ENCODE data around the gene RNPS1. TPM values are rescaled to one million over a fixed set of nuclear protein-coding genes. Genes with fewer than 3 reads are reported as not detected.

Gene RNPS1
- total and polyA plus RNA-seq, 4 donors: 92.0 to 144 (median 112) TPM

DNA sequence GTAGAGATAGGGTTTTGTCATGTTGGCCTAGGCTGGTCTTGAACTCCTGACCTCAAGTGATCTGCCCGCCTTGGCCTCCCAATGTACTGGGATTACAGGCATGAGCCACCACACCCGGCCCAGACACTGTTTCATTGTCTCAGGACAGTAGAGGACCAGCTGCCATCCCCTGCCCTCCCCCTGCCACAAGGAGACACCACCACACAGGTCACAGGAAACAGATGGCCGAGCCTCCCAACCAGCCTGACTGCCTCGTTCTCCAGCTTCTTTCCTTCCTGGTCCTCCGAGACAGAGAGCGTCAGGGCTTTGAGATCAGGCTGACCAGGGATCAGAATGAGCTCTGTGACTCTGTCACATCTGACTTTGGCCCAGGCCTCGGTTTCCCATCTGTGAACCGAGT is 20.8 kb upstream of the RNPS1 start:
- H3K4me3 ChIP-seq: no peak overlapping the region
- DNase-seq (no peak), ATAC-seq (ENCODE audit: insufficient read depth, low FRiP score) (no peak)
- H3K27ac ChIP-seq (ENCODE audit: low read depth in 1 of 2, low read length in 1 of 2): no peak overlapping the region
- no peaks in the 10 kb centered on the region for H3K9me3 ChIP-seq (ENCODE audit: control insufficient read depth in 4 of 4, insufficient read depth in 3 of 4, low read length in 3 of 4)
- H3K36me3 ChIP-seq (ENCODE audit: control insufficient read depth in 4 of 4, insufficient read depth in 4 of 4, low read length in 4 of 4): peaks cover 0 to 65% (median 0%) of the 10 kb centered on the region in 4 donors
- TF ChIP-seq, protein P1, sequence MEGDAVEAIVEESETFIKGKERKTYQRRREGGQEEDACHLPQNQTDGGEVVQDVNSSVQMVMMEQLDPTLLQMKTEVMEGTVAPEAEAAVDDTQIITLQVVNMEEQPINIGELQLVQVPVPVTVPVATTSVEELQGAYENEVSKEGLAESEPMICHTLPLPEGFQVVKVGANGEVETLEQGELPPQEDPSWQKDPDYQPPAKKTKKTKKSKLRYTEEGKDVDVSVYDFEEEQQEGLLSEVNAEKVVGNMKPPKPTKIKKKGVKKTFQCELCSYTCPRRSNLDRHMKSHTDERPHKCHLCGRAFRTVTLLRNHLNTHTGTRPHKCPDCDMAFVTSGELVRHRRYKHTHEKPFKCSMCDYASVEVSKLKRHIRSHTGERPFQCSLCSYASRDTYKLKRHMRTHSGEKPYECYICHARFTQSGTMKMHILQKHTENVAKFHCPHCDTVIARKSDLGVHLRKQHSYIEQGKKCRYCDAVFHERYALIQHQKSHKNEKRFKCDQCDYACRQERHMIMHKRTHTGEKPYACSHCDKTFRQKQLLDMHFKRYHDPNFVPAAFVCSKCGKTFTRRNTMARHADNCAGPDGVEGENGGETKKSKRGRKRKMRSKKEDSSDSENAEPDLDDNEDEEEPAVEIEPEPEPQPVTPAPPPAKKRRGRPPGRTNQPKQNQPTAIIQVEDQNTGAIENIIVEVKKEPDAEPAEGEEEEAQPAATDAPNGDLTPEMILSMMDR (IDR thresholded peaks at IDR 0.05; ENCODE audit: control extremely low read depth, extremely low read depth): no peak
- no peaks in the 10 kb centered on the region for H3K4me1 ChIP-seq (ENCODE audit: control insufficient read depth in 5 of 5, insufficient read depth in 5 of 5, low read length in 5 of 5)
- H3K27me3 ChIP-seq (ENCODE audit: control insufficient read depth in 3 of 3, insufficient read depth in 3 of 3, low read length in 2 of 3): no peaks in the 10 kb centered on the region
- 44 to 63% methylated on average over 8 of the region's 8 CpGs for WGBS, 2 donors
- no peak overlapping the region for H3K9ac ChIP-seq (ENCODE audit: insufficient read depth in 1 of 2, low read length in 2 of 2)

DNA sequence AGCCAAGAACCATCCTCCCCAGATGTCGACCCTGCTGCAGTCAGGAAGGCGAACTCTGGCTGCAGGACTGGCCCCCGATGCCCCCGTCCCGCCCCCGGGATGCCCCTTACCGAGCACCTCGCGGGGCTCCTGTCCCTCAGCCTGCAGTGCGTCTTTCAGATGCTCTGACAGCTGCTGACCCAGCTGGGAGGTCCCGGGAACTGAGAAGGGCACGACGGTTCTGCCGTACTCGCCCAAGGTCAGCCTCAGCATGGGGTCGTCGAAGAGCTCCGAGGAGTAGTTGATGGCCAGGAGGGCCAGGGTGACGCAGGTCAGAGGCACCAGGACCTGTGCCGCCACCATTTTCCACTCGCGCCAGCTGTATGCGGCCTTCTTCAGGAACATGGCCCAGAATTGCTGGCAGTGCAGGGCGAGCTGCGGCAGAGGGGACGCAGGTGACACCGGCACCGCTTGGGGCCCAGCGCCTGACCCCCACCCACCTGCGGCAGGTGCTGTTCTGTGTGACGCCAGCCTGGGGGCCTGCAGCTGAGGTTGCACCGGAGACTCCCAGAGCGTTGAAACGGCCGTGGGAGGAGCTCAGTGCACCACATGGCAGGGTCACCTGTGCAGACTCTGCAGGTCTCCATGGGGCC is 20.1 kb upstream of the RNPS1 start:
- Histone ChIP-seq H3K4me1 (ENCODE audit: control insufficient read depth in 5 of 5, insufficient read depth in 5 of 5, low read length in 5 of 5) (no peaks in the 10 kb centered on the region), H3K27ac (ENCODE audit: low read depth in 1 of 2, low read length in 1 of 2) (no peak overlapping the region), H3K9ac (ENCODE audit: insufficient read depth in 1 of 2, low read length in 2 of 2) (no peak overlapping the region), H3K27me3 (ENCODE audit: control insufficient read depth in 3 of 3, insufficient read depth in 3 of 3, low read length in 2 of 3) (no peaks in the 10 kb centered on the region), H3K36me3 (ENCODE audit: control insufficient read depth in 4 of 4, insufficient read depth in 4 of 4, low read length in 4 of 4) (peaks cover 0 to 69% (median 0%) of the 10 kb centered on the region in 4 donors), H3K9me3 (ENCODE audit: control insufficient read depth in 4 of 4, insufficient read depth in 3 of 4, low read length in 3 of 4) (no peaks in the 10 kb centered on the region), H3K4me3 (no peak overlapping the region)
- DNase-seq (no peak), ATAC-seq (ENCODE audit: insufficient read depth, low FRiP score) (no peak)
- 88 to 93% methylated on average over 35 of the region's 35 CpGs for WGBS, 2 donors
- TF ChIP-seq, protein P1 (IDR thresholded peaks at IDR 0.05; ENCODE audit: control extremely low read depth, extremely low read depth): no peak

DNA sequence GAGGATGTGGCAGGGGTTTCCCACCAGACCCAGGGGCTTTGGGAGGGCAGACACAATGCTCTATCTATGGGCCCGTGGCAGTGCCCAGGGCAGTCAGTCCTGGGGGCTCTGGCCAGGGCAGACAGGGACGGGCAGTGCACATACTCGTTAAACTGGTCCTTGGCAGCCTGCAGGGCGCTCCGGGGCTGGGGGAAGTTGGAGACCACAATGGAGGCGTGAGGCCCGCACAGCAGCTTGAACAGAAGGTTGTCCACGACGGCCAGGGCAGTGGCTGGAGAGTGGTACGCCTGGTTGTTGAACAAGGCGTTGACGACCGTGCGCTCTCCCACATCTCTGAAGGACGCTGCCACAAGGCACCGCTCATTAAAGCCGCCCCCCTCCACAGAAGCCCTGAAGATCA is 18.6 kb upstream of the RNPS1 start:
- H3K4me3 ChIP-seq: no peak overlapping the region
- no peaks in the 10 kb centered on the region for H3K9me3 ChIP-seq (ENCODE audit: control insufficient read depth in 4 of 4, insufficient read depth in 3 of 4, low read length in 3 of 4)
- no peak overlapping the region for H3K9ac ChIP-seq (ENCODE audit: insufficient read depth in 1 of 2, low read length in 2 of 2)
- WGBS, 2 donors: 86 to 93% methylated on average over 17 of the region's 17 CpGs
- no peak for DNase-seq
- TF ChIP-seq, protein P1 (IDR thresholded peaks at IDR 0.05; ENCODE audit: control extremely low read depth, extremely low read depth): no peak
- no peak overlapping the region for H3K27ac ChIP-seq (ENCODE audit: low read depth in 1 of 2, low read length in 1 of 2)
- peaks cover 0 to 65% (median 0%) of the 10 kb centered on the region in 4 donors for H3K36me3 ChIP-seq (ENCODE audit: control insufficient read depth in 4 of 4, insufficient read depth in 4 of 4, low read length in 4 of 4)
- H3K27me3 ChIP-seq (ENCODE audit: control insufficient read depth in 3 of 3, insufficient read depth in 3 of 3, low read length in 2 of 3): no peaks in the 10 kb centered on the region
- ATAC-seq (ENCODE audit: insufficient read depth, low FRiP score): no peak
- no peaks in the 10 kb centered on the region for H3K4me1 ChIP-seq (ENCODE audit: control insufficient read depth in 5 of 5, insufficient read depth in 5 of 5, low read length in 5 of 5)

DNA sequence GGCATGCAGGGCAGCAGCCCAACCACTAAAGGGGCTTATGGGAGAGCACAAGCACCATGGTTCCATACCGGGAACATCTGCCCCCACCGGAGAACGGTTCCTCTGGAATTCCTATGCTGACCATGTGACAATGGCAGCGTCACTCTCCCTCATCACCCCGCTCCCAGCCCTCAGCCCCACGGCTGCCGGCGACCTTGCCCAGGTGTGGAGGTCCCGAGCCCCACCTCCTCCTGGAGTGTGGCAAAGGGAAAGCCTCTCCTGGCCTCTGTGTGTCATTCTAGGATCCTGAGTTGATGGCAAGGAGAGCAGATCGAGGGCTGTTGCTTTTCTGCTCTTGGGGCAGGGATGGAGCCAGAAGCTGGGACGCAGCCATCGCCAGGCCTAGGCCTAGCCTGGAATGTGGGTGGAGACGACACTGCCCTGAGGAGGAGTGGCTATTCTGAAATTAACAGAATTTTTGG is 17.8 kb upstream of the RNPS1 start:
- Histone ChIP-seq H3K9ac (ENCODE audit: insufficient read depth in 1 of 2, low read length in 2 of 2) (no peak overlapping the region), H3K9me3 (ENCODE audit: control insufficient read depth in 4 of 4, insufficient read depth in 3 of 4, low read length in 3 of 4) (no peaks in the 10 kb centered on the region), H3K27me3 (ENCODE audit: control insufficient read depth in 3 of 3, insufficient read depth in 3 of 3, low read length in 2 of 3) (no peaks in the 10 kb centered on the region), H3K27ac (ENCODE audit: low read depth in 1 of 2, low read length in 1 of 2) (no peak overlapping the region), H3K4me3 (no peak overlapping the region), H3K36me3 (ENCODE audit: control insufficient read depth in 4 of 4, insufficient read depth in 4 of 4, low read length in 4 of 4) (peaks cover 0 to 68% (median 0%) of the 10 kb centered on the region in 4 donors), H3K4me1 (ENCODE audit: control insufficient read depth in 5 of 5, insufficient read depth in 5 of 5, low read length in 5 of 5) (no peaks in the 10 kb centered on the region)
- 83 to 93% methylated on average over 10 to 13 of the region's 13 CpGs for WGBS, 2 donors
- TF ChIP-seq, protein P1 (IDR thresholded peaks at IDR 0.05; ENCODE audit: control extremely low read depth, extremely low read depth): no peak
- no peak for DNase-seq
- no peak for ATAC-seq (ENCODE audit: insufficient read depth, low FRiP score)

Data from lung (tissue), 12 donors.